ENCODE results near the gene NT5DC4.

Gene NT5DC4

DNA sequence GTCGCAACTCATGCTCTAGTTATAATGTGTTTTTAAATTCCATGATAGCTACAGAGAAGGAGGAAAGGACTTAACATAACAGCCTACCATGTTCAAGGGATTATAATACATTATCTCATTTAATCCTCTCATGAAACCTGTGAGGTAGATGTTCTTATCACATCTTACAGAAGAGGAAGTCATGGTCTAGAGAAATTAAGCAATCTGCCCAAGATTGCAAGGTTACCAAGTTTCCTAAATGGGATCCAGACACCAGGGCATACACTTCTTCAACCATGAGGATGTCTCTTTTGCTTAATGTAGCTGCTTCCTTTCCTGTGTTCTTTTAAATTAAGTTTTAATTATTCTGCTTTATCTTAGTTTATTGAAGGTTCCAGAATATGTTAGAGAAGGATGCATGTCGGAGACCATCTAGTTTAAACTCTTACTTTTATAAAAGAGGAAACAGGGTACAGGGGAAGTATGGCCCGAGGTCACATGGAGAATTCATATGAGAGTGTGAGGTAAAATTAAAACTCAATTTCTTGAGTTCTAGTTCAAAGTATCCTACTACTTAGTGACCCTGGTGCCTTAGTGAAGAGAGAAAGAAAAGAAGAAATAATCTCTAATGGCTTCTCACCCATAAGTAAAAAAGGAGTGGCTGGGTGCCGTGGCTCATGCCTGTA is 67.0 kb downstream of the NT5DC4 start:
- FAIRE-seq = no peak

- no peak for FAIRE-seq
Measured at GRCh38 chr2:112788653-112789052, 67.8 kb downstream of the NT5DC4 start.

Measured in TTC549 (cell line).